Lower lobe of right lung (tissue), 1 donor: Measurements from ENCODE around the gene MALT1. TPM values are rescaled to one million over a fixed set of nuclear protein-coding genes. Genes with fewer than 3 reads are reported as not detected.

ENCODE experiments used
- total RNA-seq: library from RNA; stranded (reverse); fragmentation: NEBNext Ultra II Directional; extraction: Animal tissue kit (Norgen Biotek cat#: 25700); gene quantifications from one replicate; pipeline ENCODE4 v1.2.1, GENCODE V29; 2021
- donor health status: DM: no; HTN: yes; CAD: no; lungs with severe emphysema.

The MALT1 gene
- total RNA-seq, 1 donor from 2014 or later = 23.1 TPM

Other genes with a start within 250 kb of the MALT1 start
- not detected for gene ALPK2, start 42.4 kb upstream of the MALT1 start, total RNA-seq
- 54.0 TPM for gene ZNF532, start 193.4 kb downstream of the MALT1 start, total RNA-seq